Subcutaneous adipose tissue (tissue), 4 donors: ENCODE measurements around the gene C1QC. TPM values are rescaled to one million over a fixed set of nuclear protein-coding genes. Genes with fewer than 3 reads are reported as not detected.

Source experiments
- small RNA-seq: library from RNA; depleted of rRNA; stranded (forward); fragments of <200 nt; gene quantifications from one replicate; pipeline ENCODE3, GENCODE V24; 2016
- total RNA-seq, 4 donors: library from RNA; depleted of rRNA; stranded (reverse); fragments of >200 nt; gene quantifications; one replicate each; pipeline ENCODE4 v1.1.0, GENCODE V29; 2016
- TF ChIP-seq, protein P1 (sequence below): fragments of 450-650 bp; IDR thresholded peaks from one replicate; pipeline ENCODE4 v1.5.1; 2016; ENCODE audit warnings: low read depth, mild to moderate bottlenecking, control low read depth, antibody characterized with exemption, moderate library complexity

C1QC gene
- total RNA-seq, 4 donors from 2014 or later = 149 to 714 (median 336) TPM

DNA sequence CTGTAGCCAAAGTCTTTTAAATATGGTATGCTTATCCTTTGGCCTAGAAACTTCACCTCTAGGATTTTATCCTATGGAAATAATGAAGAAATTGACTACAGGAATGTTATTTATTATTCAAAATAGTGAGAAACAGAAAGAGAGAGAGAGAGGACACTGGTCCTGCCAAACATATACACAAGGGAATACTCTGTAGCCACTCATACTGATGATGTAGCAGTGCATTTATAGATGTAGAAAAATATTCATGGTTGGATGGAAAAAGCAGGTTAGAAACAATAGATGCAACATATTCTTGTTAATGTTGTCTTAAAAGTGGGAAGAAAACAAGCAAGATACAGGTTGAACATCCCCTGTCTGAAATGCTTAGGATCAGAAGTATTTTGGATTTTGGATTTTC lies 45.0 kb downstream of the C1QC start:
- TF ChIP-seq, protein P1, sequence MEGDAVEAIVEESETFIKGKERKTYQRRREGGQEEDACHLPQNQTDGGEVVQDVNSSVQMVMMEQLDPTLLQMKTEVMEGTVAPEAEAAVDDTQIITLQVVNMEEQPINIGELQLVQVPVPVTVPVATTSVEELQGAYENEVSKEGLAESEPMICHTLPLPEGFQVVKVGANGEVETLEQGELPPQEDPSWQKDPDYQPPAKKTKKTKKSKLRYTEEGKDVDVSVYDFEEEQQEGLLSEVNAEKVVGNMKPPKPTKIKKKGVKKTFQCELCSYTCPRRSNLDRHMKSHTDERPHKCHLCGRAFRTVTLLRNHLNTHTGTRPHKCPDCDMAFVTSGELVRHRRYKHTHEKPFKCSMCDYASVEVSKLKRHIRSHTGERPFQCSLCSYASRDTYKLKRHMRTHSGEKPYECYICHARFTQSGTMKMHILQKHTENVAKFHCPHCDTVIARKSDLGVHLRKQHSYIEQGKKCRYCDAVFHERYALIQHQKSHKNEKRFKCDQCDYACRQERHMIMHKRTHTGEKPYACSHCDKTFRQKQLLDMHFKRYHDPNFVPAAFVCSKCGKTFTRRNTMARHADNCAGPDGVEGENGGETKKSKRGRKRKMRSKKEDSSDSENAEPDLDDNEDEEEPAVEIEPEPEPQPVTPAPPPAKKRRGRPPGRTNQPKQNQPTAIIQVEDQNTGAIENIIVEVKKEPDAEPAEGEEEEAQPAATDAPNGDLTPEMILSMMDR = no peak

- TF ChIP-seq, protein P1 = no peak
These were observed 46.1 kb downstream of the C1QC start for GRCh38 chr1:22689505-22689904.

GRCh38 chr1:22691031-22691753 lies 47.8 kb downstream of the C1QC start:
- TF ChIP-seq, protein P1 = no peak

GRCh38 chr1:22694172-22694571 lies 50.7 kb downstream of the C1QC start:
- TF ChIP-seq, protein P1 = no peak

DNA sequence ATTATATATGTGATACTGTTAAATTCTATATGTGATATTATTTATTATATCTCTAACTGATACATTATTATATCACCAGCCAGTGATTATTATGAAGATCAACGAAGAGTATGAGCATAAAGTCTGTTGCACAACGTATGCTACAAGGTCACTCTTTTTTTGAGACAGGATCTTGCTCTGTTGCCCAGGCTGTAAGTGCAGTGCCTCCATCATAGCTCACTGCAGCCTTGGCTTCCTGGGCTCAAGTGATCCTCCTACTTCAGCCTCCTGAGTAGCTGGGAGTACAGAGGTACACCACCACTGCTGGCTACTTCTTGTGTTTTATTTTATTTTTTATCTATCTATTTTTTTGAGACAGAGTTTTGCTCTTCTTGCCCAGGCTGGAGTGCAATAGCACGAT lies 53.2 kb downstream of the C1QC start:
- TF ChIP-seq, protein P1 = no peak

Small RNA genes within 50 kb of the gene (small RNA-seq; reads per million reads assigned to genes)
- gene MIR6127 = not detected

Other genes with a start within 250 kb of the C1QC start
- gene ZBTB40, start 191.8 kb upstream of the C1QC start, total RNA-seq = 10 to 100 TPM; 12.2 to 19.6 (median 15.4) TPM
- gene EPHA8, start 80.1 kb upstream of the C1QC start, total RNA-seq = under 1 TPM in 1 of 4 donors, not detected in 3; 0.17 TPM
- 100 to 1,000 TPM; 180 to 794 (median 365) TPM for gene C1QA, start 7.0 kb upstream of the C1QC start, total RNA-seq
- gene C1QB, start 9.6 kb downstream of the C1QC start, total RNA-seq = 1,000 to 10,000 TPM in 1 of 4 donors, 100 to 1,000 TPM in 3; 325 to 1,649 (median 667) TPM
- 1 to 10 TPM; 1.6 to 9.2 (median 5.1) TPM for gene EPHB2, start 67.2 kb downstream of the C1QC start, total RNA-seq